GM19438 (cell line): ENCODE results near the gene ESR1.
"Not testable (repeated sequence)": the region's sequence is repeated elsewhere in the genome, so short reads cannot be mapped to it uniquely, and the experiment has no call there.

Experiments
- ATAC-seq: cut with Tn5 transposase; IDR thresholded peaks from one replicate; pipeline ENCODE4 v1.9.1; 2021; ENCODE audit warnings: low read depth; ENCODE audit not compliant: unreplicated experiment

Gene ESR1

DNA sequence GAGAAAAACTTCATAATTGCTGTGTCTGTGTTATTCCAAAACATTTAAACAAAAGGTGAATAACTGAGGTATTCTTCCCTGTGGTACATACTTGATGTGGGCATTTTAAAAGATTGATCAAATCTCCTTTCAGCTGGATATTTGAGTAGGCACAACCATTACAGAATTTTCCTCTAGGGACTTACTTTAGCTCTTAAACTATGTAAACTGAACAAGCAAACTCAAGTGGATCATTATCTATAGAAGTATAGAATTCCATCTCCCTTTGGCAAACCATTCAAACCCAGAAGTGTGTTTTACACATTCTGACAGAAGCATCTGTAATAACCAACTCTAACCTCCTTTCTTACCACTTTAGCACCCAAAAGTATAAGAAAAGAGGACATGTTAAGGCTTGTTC, 241.4 kb downstream of the ESR1 start:
- no peak for ATAC-seq

DNA sequence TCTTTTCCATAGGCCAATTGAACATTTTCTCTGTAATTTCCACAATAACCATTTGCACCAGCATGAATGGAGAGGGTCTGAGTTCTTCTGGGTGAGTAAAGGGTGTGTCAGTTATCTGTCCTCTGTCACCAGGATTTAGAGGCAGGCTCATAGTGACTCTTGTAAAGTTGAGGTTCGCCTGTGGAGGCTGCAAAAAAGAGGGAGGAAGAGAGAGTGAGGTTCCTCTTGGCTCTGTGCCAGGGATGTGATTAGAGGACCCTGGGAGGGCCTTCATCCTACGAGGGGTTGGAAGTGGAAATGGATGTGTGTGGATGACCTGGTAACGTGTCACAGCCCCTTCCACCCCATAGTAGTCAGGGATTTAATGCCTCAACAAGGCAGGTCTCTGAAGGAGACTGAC, 242.0 kb downstream of the ESR1 start:
- ATAC-seq, result no peak

DNA sequence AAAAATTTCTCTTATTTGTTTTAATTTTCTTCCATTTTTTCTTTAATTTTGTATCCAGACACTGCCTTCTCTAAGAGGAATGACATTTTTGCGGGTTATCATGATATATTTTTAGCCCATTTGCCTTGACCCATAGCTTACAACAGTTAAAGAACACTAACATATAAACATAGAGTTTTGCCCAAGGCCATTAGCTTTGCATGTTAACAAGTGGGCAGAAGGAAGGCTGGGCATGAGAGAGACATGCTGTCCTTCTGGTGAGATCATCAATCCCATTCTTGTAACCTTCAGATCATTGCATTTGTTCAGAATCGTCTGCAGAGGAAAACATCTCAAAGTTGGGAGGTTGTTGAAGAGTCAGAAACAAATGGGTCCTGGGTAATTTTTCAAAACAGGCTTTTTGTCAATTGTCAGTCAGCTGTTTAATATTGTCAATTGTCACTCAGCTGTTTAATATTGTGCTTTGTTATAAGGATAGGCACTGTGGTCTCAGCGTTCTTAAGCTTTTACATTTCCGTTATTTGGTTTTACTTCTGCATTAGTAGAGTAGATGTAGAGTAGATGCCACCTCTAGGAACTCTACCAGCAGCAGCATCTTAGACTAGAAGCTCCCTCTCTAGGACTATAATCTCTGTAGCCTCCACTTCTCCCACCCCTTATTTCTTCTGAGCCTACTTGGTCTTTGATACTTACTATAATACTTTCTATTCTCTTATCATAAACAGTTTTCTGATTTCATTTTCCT, 243.1 kb downstream of the ESR1 start:
- no peak for ATAC-seq

DNA sequence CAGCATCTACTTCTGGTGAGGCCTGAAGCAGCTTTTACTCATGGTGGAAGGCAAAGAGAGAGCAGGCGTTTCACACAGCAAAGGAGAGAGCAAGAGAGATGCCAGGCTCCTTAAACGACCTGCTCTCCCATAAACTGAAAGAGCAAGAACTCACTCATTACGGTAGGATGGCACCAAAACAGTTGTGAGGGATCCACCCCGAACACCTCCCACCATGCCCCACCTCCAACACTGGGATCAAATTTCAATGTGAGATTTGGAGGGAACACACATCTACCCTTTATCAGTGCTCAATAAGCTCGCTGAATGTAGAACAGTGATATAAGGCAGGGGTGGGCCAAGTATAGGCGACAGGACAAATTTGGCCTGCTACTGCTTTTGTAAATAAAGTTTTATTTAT, 244.6 kb downstream of the ESR1 start:
- no peak for ATAC-seq

DNA sequence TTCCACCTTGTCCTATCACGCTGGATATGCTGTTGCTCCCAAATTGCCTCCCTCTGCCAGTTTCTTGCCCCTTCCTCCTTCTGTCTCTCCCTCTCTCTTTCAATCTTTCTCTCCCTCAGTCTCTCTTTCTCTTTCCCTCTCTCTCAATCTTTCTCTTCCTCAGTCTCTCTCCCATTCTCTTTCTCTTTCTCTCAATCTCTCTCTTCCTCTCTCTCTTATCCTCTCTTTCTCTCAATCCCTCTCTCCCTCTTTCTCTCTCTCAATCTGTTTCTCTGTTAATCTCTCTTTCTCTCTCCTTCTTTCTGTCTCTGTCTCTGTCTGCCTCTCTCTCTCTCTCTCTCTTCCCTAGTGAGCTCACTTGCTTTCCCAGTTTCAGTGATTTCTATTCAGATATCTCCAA, 245.8 kb downstream of the ESR1 start:
- no peak for ATAC-seq

DNA sequence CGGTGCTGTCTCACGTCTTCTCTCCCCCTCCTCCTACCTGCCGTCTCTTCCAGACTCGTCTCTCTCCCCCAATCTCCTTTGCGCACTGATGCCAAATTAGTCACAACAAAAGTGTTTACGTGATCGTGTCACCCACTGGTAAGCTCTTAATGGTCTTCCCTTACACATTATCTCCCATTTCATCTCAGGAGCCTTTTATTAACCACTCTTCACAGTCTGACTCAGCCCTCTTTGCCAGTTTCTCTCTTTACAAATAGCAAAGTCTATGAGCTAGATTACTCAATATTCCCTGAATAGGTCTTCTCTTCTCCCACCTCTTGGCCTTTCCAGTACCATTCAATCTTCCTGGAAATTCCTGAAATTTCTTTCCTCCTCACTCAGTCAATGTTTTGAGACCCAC, 247.0 kb downstream of the ESR1 start:
- no peak for ATAC-seq

DNA sequence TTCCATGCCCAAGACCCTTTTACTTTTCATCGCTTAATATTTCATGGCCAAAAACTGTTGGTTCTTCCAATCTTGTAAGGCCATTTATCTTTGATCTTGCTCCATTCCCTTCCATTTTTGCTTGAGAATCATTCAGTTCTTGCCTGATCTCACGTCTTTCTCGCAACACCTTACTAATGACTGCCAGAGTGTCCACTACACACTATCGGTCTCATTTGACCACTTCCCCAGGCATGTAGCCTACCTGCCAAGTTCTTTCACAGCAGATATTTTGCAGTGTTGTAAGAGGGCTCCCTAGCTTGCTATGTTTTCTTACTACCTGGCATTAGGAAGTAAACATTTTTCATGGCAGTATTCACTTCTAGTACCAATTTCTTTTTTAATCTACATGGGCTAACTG, 248.0 kb downstream of the ESR1 start:
- no peak for ATAC-seq

DNA sequence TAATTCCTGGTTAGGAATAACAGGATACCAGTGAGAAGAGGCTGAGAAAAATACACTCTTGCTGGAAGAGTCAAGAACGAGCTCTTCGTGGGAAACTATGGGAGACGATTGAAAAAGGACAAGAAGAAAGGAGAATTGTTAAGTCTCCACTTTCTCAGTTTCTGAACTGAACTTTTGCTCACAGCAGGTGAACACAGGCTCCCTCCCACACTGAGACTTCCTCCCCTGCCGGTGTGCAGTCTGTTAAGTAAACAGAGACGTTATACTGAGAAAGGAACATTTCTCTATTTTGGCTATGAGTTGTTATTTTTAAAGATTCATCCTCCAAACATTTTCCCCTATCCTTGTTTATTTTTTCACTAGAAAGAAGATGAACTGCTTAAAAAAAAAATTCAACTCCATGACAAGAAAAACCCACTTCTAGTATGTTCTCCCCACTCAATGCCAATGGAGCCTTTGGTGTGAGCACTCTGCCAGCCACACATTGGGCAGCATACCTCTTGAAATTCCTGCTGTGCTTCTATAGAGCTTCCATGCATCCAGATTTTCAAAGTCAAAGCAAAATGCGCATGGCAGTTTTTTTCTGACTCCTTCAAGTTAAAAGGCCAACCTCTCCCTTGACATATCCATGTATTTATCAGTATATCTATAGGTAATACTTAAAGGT, 250.5 kb downstream of the ESR1 start:
- no peak for ATAC-seq

DNA sequence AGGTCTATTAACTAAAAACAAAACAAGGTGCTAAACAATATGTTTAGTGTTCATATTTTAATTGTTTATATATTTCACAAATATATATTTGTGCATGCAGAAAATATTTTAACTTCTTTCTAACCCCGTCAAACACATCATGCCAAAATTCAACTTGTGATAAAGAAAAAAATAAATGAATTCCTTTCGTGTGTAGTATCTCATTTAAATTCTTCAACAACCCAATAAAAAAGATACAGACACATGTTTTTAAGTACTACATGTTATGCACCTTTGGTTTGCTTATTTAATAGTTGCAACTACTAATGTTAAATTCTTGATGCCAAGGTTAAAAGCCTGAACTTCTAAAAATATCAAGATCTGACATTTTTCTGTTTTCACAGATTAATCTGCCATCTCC, 252.4 kb downstream of the ESR1 start:
- no peak for ATAC-seq

DNA sequence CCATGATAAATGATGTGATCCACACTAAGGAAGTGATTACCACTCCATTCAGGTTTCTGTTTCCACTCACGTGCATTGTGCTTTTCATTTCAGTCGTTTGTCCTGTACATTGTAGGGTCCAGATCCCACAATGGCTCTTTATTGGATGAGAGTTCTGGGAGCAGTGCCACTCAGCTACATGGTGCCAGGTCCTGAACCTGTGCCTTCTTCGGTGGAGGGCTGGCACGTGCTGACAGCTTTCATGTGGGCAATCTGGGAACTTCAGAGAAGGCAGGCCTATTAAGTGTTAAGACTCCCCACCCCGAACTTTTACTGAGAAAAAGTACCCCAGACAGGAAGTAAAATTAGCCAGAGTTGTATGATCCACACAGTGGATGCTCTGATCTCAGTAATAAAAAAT, 255.0 kb downstream of the ESR1 start:
- no peak for ATAC-seq

DNA sequence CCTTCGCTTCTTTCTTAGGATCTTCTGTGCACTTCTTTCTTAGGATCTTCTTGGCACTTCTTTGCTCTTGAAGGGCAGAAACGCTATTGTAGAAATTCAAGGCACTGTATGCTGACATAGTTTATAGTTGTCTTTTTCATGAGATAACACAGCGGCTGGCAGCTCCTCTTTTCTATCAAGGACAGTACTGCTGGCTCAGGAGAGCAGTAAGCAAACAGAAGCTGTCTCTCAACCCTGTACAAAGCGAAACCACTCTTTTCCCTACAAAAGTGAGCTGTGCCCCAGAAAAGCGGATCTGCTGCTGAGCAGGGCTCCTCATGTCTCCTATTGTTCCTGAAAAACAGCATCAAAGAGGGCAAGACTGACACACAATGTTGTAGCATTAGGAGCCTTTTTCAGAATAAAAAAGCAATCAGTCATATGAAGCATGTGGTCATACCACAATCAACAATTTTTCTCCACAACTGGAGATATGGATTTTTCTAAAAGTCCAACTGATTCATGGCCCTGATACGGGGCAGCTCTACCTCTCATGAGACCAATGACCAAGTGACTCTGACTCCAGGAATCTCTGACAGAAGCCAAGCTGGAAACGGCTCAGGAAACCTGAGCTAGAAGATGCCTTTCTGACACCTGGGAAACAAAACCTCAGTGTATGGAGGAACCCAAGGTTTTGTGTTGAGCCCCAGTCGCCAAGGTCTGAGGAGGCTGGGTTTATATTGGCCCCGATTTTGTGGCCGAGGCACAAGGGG, 255.9 kb downstream of the ESR1 start:
- no peak for ATAC-seq

DNA sequence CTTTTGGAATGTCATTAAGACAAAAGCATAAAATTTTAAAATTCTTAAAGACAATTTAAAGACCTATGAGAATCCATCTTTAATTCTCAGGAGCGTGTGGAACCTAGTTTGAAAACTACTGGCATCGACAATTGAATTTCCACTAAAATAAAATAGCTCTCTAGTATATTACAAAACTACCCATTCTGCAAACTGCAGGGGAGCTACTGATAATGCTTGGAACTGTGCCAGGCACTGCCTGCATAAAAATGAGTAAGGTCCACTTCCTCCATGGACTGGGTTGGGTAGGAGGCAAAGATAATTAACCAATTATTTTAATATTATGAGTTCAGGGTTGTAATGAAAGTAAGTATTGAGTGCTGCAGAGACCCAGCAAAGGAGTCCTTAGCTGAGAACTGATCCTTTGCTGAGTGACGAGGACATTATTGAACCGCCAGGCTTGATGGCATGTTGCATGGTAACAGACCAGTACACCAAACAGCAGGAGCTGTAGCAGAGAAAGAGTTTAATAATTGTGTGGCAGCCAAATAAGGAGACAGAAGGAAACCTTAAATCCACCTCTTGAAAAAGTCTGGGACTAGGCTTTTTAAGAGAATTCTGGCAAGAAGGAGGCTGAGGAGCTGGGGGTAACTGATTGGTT, 261.3 kb downstream of the ESR1 start:
- ATAC-seq, result no peak

DNA sequence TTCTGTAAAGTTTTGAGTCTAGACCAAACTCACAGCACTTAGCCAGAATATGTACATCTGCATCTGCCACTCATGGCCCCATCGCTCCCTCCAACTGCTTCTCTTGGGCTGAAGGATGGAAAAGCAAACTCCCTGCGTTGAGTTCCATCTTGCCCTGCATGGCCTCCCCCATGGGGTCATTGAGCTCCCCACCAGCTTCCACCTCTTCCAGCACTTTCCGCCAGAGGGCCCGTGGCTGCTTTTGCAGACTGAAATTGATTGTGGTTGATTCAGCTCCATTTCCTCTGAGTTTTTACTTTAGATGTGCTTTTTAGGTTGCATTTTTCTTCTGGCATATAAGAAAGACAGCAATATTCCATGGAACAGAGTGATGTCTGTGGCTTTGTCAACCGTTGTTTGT, 263.1 kb downstream of the ESR1 start:
- no peak for ATAC-seq

DNA sequence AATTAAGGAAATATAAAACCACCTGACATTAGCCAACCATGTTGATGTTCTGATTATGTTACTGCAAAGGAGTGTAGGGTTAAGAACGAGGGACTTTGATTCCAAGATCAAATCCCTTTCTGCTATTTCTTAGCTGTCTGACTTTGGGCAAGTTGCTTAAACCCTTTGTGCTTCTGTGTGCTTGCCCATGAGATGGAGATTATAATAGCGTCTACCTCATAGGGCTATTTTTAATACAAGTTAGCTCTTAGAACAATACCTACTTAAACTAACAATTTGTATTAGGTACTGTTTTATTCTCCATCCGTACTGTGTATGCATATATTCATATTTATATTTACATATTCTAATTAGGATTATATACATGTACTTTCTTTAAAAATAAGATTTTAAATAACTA, 263.8 kb downstream of the ESR1 start:
- ATAC-seq, result no peak

DNA sequence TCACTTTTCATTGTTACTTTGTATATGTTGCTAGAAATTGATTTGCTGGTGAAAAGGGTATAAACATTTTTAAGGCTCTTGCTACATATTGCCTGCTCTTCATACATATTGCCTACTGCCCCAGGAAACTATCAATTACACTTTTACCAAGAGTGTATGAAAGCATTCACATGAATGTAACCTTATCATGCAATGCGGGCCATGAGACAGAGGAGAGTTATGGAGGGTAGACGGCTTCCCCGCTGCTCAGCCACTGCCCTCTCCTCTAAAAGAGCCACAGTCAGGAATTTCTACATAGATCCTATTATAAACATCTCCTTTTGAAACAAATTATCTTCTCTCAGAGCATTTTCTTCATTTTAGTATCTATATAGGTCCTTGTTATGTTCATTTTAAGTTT, 264.4 kb downstream of the ESR1 start:
- ATAC-seq, result no peak

DNA sequence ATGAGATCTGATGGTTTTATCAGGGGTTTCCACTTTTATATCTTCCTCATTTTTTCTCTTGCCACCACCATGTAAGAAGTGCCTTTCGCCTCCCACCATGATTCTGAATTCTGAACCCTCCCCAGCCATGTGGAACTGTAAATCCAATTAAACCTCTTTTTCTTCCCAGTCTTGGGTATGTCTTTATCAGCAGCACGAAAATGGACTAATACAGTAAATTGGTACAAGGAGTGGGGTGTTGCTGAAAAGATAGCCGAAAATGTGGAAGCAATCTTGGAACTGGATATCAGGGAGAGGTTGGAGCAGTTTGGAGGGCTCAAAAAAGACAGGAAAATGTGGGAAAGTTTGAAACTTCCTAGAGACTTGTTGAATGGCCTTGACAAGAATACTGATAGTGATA, 268.8 kb downstream of the ESR1 start:
- not testable (repeated sequence) for ATAC-seq

DNA sequence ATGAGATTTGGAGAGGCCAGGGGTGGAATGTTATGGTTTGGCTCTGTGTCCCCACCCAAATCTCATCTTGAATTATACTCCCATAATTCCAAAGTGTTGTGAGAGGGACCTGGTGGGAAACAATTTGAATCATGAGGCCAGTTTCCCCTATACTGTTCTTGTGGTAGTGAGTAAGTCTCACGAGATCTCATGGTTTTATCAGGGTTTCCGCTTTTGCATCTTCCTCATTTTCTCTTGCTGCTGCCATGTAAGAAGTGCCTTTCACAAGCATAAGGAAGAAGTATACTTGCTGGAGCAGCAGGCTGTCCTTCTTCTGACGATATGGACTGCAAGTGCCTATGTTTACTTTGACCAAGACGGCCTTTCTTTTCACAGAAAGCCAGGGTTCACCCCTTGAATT, 270.5 kb downstream of the ESR1 start:
- no peak for ATAC-seq

DNA sequence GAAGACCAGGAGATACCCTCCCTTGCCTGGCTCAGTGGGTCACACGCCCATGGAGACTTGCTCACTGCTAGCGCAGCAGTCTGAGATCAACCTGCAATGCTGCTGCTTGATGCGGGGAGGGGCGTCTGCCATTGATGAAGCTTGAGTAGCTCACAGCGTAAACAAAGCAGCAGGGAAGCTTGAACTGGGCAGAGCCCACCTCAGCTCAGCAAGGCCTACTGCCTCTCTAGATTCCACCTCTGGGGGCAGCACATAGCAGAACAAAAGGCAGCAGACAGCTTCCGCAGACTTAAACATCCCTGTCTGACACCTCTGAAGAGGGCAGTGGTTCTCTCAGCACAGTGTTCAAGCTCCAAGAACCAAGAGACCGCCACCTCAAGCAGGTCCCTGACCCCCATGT, 271.3 kb downstream of the ESR1 start:
- no peak for ATAC-seq

DNA sequence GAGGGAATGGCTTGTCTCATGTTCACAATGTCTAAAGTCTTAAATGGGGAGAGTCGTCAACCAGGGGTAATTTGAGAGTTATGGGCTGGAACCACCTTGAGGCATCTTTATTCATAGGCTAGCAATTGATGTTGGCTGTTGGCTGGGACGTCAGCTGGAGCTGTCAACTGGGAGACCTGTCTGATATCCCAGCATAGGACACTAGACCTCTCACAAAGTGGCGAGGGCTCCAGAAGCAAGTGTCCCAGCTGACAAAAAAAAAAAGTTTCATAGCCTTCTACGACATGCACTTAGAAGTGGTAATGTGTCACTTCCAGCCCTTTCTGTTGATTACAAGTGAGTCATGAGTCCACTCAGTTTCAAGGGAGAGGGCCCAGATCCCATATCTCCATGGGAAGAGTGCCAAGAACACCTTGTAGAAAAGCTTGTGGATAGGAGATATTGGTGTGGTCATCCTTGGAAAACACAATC, 278.0 kb downstream of the ESR1 start:
- ATAC-seq, result no peak

DNA sequence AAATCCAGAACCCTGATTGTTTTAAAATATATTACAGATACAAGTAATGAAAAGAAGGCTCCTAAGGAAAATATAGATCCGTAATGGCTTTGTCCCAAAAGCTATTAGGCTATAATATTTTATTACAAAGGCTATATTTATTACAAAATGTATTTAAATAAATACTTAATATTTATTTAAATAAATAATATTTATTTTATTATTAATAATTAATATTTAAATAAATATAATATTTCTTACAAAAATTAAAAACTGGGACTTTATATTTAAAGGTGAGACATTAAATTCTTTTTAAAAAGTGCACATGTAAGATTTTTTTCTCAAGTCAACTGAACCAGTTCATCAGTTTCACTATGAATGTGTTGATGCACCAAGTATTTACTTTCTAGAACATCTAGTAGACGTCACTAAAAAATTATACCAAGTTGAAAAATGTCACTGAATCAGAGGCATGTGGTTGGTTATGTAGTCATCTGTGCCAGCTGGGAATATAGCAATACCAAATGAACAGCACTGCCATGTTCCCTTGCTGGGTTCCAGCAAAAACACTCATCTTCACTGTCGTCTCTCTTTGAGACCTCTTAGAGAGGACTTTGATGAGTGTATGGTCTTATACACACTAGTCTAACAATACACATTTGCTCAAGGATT, 278.9 kb downstream of the ESR1 start:
- ATAC-seq, result no peak

DNA sequence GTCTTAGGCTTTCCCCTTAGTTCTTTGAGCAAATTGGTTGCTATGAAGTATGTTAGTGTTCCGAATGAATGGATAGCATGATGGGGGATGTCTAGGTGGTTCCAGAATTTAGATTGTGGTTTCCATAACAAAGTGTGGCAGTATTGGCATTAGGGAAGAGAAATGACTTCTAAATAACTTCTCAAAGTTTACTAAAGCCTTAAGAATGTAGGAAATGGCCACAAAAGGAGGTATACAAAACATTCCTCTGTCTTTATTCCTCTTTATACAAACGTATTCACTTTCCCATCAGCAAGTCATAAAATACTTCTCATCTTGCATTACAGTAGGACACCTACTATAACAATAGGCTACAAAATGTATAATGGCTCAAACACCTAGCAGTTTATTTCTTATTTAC, 279.6 kb downstream of the ESR1 start:
- no peak for ATAC-seq
